ENCODE measurements around the gene DLK1. TPM values are rescaled to one million over a fixed set of nuclear protein-coding genes. Genes with fewer than 3 reads are reported as not detected.

The DLK1 gene
- total RNA-seq, 1 experiment from 2014 or later, result 0.69 TPM

DNA sequence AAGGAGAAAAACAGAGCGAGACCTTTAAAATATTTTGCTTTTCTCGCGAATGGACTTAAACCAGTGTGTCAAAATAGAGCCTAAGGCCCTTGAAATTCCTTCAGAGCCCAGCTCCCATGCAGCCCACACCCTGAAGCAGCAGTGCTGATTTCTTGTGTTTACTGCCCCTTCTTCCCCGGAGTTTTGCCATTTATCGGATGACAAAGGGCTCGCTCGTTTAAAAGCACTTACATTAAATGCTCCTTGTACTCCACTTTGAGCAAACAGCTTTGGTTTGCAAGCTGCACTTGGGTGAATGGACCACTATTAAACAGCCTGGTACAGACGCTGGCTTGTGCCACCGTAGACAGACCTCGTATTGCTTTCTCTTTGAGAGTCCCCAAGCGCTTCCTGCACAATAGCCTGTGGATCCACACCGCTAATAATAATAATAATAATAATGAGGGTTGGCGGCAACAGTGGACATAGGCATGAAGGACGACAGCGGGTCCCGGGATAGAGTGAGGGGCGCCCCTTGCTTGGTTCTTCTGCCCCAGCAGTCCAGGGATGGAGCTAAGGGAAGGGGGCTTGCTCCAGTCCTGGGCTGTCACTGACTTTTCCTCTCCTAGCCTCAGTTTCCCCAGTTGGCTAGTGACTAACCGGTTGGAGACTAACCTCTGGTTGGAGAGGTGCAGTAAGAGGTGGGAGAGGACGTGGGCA lies 6.6 kb downstream of the DLK1 start:
- ChIA-PET CTCF (no interaction called here), POLR2A (no interaction called here)
- intact Hi-C loops (cut with micrococcal nuclease; ENCODE audit: unreplicated experiment) (no loop called here), in situ Hi-C loops (cut with HindIII; ENCODE audit: low pct_unique_long_range_greater_than_20kb, low sequenced_read_pairs) (no loop called here)
- Histone ChIP-seq H3K4me1 (ENCODE audit: control insufficient read depth, insufficient read depth, low read length) (no peaks in the 10 kb centered on the region), H3K4me3 (ENCODE audit: low read depth in 2 of 2, low read length in 2 of 2) (no peak overlapping the region), H3K27ac (ENCODE audit: low read length) (no peak overlapping the region), H3K9me3 (ENCODE audit: control insufficient read depth, insufficient read depth, low read depth, low read length) (no peaks in the 10 kb centered on the region), H3K27me3 (ENCODE audit: control insufficient read depth, insufficient read depth, low read length) (no peaks in the 10 kb centered on the region), H3K36me3 (ENCODE audit: control insufficient read depth, insufficient read depth, low read length) (no peaks in the 10 kb centered on the region)
- BruUV-seq (replicated peaks), result no TSS peak
- ATAC-seq (no peak), DNase-seq (ENCODE audit: low read depth, low spot score) (no peak)
- TF ChIP-seq, protein P1, sequence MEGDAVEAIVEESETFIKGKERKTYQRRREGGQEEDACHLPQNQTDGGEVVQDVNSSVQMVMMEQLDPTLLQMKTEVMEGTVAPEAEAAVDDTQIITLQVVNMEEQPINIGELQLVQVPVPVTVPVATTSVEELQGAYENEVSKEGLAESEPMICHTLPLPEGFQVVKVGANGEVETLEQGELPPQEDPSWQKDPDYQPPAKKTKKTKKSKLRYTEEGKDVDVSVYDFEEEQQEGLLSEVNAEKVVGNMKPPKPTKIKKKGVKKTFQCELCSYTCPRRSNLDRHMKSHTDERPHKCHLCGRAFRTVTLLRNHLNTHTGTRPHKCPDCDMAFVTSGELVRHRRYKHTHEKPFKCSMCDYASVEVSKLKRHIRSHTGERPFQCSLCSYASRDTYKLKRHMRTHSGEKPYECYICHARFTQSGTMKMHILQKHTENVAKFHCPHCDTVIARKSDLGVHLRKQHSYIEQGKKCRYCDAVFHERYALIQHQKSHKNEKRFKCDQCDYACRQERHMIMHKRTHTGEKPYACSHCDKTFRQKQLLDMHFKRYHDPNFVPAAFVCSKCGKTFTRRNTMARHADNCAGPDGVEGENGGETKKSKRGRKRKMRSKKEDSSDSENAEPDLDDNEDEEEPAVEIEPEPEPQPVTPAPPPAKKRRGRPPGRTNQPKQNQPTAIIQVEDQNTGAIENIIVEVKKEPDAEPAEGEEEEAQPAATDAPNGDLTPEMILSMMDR (IDR thresholded peaks at IDR 0.05), result no peak
- no peak for TF ChIP-seq POLR2AphosphoS5 (IDR thresholded peaks at IDR 0.05; ENCODE audit: low read depth, low read length)
- TF ChIP-seq TCF7L2 (IDR thresholded peaks at IDR 0.05; ENCODE audit: low read depth, low read length), result no peak
- TF ChIP-seq SIN3A (IDR thresholded peaks at IDR 0.05; ENCODE audit: borderline replicate concordance, insufficient read depth, low read depth, low read length), result no peak
- TF ChIP-seq, protein P2, sequence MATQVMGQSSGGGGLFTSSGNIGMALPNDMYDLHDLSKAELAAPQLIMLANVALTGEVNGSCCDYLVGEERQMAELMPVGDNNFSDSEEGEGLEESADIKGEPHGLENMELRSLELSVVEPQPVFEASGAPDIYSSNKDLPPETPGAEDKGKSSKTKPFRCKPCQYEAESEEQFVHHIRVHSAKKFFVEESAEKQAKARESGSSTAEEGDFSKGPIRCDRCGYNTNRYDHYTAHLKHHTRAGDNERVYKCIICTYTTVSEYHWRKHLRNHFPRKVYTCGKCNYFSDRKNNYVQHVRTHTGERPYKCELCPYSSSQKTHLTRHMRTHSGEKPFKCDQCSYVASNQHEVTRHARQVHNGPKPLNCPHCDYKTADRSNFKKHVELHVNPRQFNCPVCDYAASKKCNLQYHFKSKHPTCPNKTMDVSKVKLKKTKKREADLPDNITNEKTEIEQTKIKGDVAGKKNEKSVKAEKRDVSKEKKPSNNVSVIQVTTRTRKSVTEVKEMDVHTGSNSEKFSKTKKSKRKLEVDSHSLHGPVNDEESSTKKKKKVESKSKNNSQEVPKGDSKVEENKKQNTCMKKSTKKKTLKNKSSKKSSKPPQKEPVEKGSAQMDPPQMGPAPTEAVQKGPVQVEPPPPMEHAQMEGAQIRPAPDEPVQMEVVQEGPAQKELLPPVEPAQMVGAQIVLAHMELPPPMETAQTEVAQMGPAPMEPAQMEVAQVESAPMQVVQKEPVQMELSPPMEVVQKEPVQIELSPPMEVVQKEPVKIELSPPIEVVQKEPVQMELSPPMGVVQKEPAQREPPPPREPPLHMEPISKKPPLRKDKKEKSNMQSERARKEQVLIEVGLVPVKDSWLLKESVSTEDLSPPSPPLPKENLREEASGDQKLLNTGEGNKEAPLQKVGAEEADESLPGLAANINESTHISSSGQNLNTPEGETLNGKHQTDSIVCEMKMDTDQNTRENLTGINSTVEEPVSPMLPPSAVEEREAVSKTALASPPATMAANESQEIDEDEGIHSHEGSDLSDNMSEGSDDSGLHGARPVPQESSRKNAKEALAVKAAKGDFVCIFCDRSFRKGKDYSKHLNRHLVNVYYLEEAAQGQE (IDR thresholded peaks at IDR 0.05; ENCODE audit: insufficient read depth in 1 of 2, low read depth in 2 of 2, low read length in 1 of 2), result no peak

DNA sequence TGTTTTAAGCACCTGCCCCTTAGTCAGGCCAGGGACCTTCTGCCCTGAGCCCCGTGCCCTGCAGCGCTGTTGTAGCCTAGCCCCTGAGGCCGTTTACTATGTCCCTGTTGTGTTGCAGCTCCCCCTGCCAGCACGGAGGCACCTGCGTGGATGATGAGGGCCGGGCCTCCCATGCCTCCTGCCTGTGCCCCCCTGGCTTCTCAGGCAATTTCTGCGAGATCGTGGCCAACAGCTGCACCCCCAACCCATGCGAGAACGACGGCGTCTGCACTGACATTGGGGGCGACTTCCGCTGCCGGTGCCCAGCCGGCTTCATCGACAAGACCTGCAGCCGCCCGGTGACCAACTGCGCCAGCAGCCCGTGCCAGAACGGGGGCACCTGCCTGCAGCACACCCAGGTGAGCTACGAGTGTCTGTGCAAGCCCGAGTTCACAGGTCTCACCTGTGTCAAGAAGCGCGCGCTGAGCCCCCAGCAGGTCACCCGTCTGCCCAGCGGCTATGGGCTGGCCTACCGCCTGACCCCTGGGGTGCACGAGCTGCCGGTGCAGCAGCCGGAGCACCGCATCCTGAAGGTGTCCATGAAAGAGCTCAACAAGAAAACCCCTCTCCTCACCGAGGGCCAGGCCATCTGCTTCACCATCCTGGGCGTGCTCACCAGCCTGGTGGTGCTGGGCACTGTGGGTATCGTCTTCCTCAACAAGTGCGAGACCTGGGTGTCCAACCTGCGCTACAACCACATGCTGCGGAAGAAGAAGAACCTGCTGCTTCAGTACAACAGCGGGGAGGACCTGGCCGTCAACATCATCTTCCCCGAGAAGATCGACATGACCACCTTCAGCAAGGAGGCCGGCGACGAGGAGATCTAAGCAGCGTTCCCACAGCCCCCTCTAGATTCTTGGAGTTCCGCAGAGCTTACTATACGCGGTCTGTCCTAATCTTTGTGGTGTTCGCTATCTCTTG lies 7.6 kb downstream of the DLK1 start:
- H3K4me1 ChIP-seq (ENCODE audit: control insufficient read depth, insufficient read depth, low read length), result no peaks in the 10 kb centered on the region
- no peak overlapping the region for H3K27ac ChIP-seq (ENCODE audit: low read length)
- ATAC-seq (no peak), DNase-seq (ENCODE audit: low read depth, low spot score) (no peak)
- CTCF ChIA-PET, result no interaction called here
- TF ChIP-seq, protein P2 (IDR thresholded peaks at IDR 0.05; ENCODE audit: insufficient read depth in 1 of 2, low read depth in 2 of 2, low read length in 1 of 2), result 0 out of 4 replicates have a peak, but pooled peaks of 1 of the 2 experiments have one; percentile 3
- TF ChIP-seq TCF7L2 (IDR thresholded peaks at IDR 0.05; ENCODE audit: low read depth, low read length), result no peak
- no TSS peak for BruUV-seq (replicated peaks)
- in situ Hi-C loops (cut with HindIII; ENCODE audit: low pct_unique_long_range_greater_than_20kb, low sequenced_read_pairs) (no loop called here), intact Hi-C loops (cut with micrococcal nuclease; ENCODE audit: unreplicated experiment) (no loop called here)
- no peaks in the 10 kb centered on the region for H3K27me3 ChIP-seq (ENCODE audit: control insufficient read depth, insufficient read depth, low read length)
- POLR2A ChIA-PET, result interaction anchor here (0.6 kb wide), 1 partner anchor 1028 kb away, joined by 3 read pairs; no protein-coding TSS in a partner anchor
- no peaks in the 10 kb centered on the region for H3K9me3 ChIP-seq (ENCODE audit: control insufficient read depth, insufficient read depth, low read depth, low read length)
- no peak overlapping the region for H3K4me3 ChIP-seq (ENCODE audit: low read depth in 2 of 2, low read length in 2 of 2)
- no peaks in the 10 kb centered on the region for H3K36me3 ChIP-seq (ENCODE audit: control insufficient read depth, insufficient read depth, low read length)

All from Panc1 (cell line).